Measurements from ENCODE around the gene C13orf46. TPM values are rescaled to one million over a fixed set of nuclear protein-coding genes. Genes with fewer than 3 reads are reported as not detected.
"Not testable (repeated sequence)": the region's sequence is repeated elsewhere in the genome, so short reads cannot be mapped to it uniquely, and the experiment has no call there.

The C13orf46 gene
- under 1 TPM; 0.06 to 0.40 (median 0.15) TPM for polyA plus RNA-seq (ENCODE audit: insufficient read length in 4 of 4)

- no peak for DNase-seq (ENCODE audit: low read depth in 4 of 4, low spot score in 2 of 4)
Measured at GRCh38 chr13:113973218-113974164, at the start of gene C13orf46. C13orf46 (minus strand) TSS chr13:113974076; CDS start chr13:113973997, 79 bp downstream.

GRCh38 chr13:114022876-114023275, 49.0 kb upstream of the C13orf46 start:
- DNase-seq (ENCODE audit: low read depth in 4 of 4, low spot score in 2 of 4): no peak

GRCh38 chr13:114022309-114022669, 48.4 kb upstream of the C13orf46 start:
- no peak for DNase-seq (ENCODE audit: low read depth in 4 of 4, low spot score in 2 of 4)

GRCh38 chr13:114021464-114022308, 47.8 kb upstream of the C13orf46 start:
- no peak for DNase-seq (ENCODE audit: low read depth in 4 of 4, low spot score in 2 of 4)

GRCh38 chr13:114020750-114021463, 47.0 kb upstream of the C13orf46 start:
- no peak for DNase-seq (ENCODE audit: low read depth in 4 of 4, low spot score in 2 of 4)

GRCh38 chr13:114020134-114020533, 46.3 kb upstream of the C13orf46 start:
- not testable (repeated sequence) for DNase-seq (ENCODE audit: low read depth in 4 of 4, low spot score in 2 of 4)

GRCh38 chr13:114019367-114019766, 45.5 kb upstream of the C13orf46 start:
- no peak for DNase-seq (ENCODE audit: low read depth in 4 of 4, low spot score in 2 of 4)

- DNase-seq (ENCODE audit: low read depth in 4 of 4, low spot score in 2 of 4): no peak
Measured at GRCh38 chr13:114018461-114019055, 44.7 kb upstream of the C13orf46 start.

GRCh38 chr13:114017966-114018365, 44.1 kb upstream of the C13orf46 start:
- no peak for DNase-seq (ENCODE audit: low read depth in 4 of 4, low spot score in 2 of 4)

GRCh38 chr13:114017028-114017630, 43.3 kb upstream of the C13orf46 start:
- no peak for DNase-seq (ENCODE audit: low read depth in 4 of 4, low spot score in 2 of 4)

- DNase-seq (ENCODE audit: low read depth in 4 of 4, low spot score in 2 of 4): no peak
Measured at GRCh38 chr13:114016321-114017027, 42.6 kb upstream of the C13orf46 start.

GRCh38 chr13:114015969-114016295, 42.1 kb upstream of the C13orf46 start:
- DNase-seq (ENCODE audit: low read depth in 4 of 4, low spot score in 2 of 4): no peak

GRCh38 chr13:114015111-114015968, 41.5 kb upstream of the C13orf46 start:
- DNase-seq (ENCODE audit: low read depth in 4 of 4, low spot score in 2 of 4): no peak

GRCh38 chr13:114013952-114014629, 40.2 kb upstream of the C13orf46 start:
- no peak for DNase-seq (ENCODE audit: low read depth in 4 of 4, low spot score in 2 of 4)

- DNase-seq (ENCODE audit: low read depth in 4 of 4, low spot score in 2 of 4): no peak
Measured at GRCh38 chr13:114013336-114013735, 39.5 kb upstream of the C13orf46 start.

GRCh38 chr13:114012921-114013320, 39.0 kb upstream of the C13orf46 start:
- no peak for DNase-seq (ENCODE audit: low read depth in 4 of 4, low spot score in 2 of 4)

GRCh38 chr13:114012141-114012540, 38.3 kb upstream of the C13orf46 start:
- no peak for DNase-seq (ENCODE audit: low read depth in 4 of 4, low spot score in 2 of 4)

GRCh38 chr13:114011226-114011625, 37.4 kb upstream of the C13orf46 start:
- DNase-seq (ENCODE audit: low read depth in 4 of 4, low spot score in 2 of 4): no peak

Data from left renal cortex interstitium (tissue), 4 donors.